ENCODE measurements around the gene DLG1. TPM values are rescaled to one million over a fixed set of nuclear protein-coding genes. Genes with fewer than 3 reads are reported as not detected.
"Not testable (repeated sequence)": the region's sequence is repeated elsewhere in the genome, so short reads cannot be mapped to it uniquely, and the experiment has no call there.

The DLG1 gene
- total RNA-seq, 2 donors from 2014 or later, result 129 to 145 TPM

GRCh38 chr3:197229178-197229577, 69.2 kb downstream of the DLG1 start:
- no peak for ATAC-seq
- intact Hi-C loops (cut with DNase I, micrococcal nuclease), result no loop called here
- no peak for DNase-seq

- intact Hi-C loops (cut with DNase I, micrococcal nuclease), result no loop called here
- ATAC-seq, result peak; percentile 42
- DNase-seq, result no peak
Measured at GRCh38 chr3:197227780-197228574, 70.4 kb downstream of the DLG1 start.

DNA sequence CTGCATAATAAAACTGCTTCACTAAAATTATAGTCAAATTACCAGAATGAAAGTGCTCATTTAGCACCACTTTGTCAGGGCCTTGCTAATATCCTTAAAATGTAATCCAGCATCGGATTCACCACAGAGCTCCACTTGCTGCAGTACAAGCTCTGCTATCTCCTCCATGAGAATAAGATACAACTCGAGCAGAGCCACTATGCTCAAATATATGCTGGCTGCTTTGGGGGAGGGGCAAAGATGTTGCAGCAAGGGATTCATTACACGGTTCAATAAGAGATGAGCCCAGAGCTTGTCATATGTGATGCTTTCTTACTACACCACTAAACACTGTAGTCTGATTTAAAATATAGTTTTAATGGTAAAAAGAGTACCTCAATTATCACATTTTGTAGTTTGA, 72.2 kb downstream of the DLG1 start:
- intact Hi-C loops (cut with DNase I, micrococcal nuclease), result no loop called here
- DNase-seq, result no peak
- ATAC-seq, result no peak

- no peak for ATAC-seq
- DNase-seq, result no peak
- intact Hi-C loops (cut with DNase I, micrococcal nuclease), result no loop called here
Measured at GRCh38 chr3:197225579-197225978, 72.8 kb downstream of the DLG1 start.

DNA sequence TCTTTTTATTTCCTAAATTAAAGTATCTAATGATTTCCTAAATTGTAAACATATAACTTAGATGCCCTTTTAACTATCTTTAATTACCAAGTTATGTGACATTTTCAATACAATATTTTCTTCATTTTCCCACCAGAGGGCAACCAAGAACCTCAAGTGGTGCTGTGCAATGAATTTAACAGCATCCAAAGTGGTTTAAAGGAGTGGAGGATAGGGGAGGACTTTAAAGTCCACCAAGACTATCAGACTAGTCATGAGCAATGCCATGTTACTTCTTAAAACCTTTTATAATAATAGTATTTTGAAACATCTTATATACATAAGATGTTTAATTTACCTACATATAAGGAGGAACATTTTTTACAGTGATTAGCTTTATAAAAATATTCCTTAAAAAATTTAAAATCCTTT, 74.4 kb downstream of the DLG1 start:
- intact Hi-C loops (cut with DNase I, micrococcal nuclease), result no loop called here
- peak; percentile 60 for ATAC-seq
- no peak for DNase-seq

DNA sequence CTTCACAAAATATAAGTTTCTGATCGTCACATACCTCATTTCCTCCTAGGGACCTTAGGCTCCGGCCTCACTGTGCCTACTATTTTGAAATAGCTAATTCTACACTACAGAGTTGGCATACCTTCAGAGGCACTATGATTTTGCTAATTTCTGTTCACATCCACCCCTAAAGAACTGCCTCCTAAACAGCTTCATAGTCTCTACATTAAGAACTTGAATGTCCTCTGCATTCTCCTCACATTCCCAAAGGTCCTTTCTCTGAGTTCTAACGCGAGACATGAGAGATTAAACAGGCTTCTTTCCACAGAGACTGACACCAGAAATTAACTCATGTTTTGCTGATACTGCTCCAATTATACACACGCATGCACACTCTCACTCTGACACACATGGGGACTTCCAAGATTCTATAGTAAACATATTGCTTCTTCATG, 75.5 kb downstream of the DLG1 start:
- ATAC-seq, result no peak
- no peak for DNase-seq
- intact Hi-C loops (cut with DNase I, micrococcal nuclease), result no loop called here

DNA sequence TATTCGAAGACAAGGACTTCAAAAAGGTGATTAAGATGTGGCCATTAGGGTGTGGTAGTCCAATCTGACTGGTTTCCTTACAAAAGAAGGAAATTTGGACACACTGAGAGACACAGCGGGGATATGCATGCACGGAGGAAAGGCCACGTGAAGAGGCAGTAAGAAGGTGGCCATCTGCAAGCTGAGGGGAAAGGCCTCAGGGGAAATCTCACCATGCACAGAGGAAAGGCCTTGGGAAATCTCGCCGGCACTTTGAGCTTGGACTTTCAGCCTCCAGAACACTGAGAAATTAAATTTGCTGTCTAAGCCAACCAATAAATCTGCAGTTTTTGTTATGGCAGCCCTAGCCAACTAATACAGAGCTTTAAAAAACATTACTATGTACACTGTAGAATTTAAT, 78.8 kb downstream of the DLG1 start:
- intact Hi-C loops (cut with DNase I, micrococcal nuclease), result no loop called here
- DNase-seq (no peak), ATAC-seq (no peak)

DNA sequence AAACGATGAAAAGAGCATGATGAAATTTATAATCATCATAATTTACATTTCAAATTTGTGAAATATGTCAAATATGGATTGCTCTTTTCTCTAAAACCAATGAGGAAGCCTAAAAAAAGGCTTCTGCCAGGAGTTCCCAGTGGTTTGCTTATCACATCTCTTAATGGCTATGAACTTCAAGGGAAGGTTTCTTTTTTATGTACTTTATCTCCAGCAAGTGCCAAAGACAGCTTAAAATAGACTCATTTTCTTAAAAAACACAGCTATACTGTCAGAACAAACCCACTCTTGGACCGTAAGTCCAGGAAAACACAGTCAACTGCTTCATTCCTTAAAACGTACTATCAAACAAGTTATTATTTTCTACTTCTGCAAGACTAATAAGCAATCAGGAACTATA, 80.2 kb downstream of the DLG1 start:
- no peak for DNase-seq
- intact Hi-C loops (cut with DNase I, micrococcal nuclease), result no loop called here
- no peak for ATAC-seq

DNA sequence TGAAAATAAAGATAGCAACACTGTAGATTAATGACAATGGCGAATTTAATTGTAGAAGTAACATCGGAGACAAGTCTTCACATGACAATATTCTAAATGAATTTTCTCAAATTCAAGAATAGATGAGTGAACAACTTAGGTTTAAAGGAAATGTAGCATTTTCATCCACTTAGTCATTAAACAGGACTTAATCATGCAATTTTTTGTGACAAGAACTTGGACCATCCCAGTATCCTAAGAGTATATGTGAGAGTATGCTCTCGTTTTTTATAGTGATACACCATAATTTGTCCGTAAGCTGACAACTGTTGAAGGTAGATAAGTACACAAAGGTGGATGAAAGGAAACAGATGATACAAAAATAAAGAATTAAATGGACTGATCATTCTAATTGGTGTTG, 81.5 kb downstream of the DLG1 start:
- intact Hi-C loops (cut with DNase I, micrococcal nuclease), result no loop called here

DNA sequence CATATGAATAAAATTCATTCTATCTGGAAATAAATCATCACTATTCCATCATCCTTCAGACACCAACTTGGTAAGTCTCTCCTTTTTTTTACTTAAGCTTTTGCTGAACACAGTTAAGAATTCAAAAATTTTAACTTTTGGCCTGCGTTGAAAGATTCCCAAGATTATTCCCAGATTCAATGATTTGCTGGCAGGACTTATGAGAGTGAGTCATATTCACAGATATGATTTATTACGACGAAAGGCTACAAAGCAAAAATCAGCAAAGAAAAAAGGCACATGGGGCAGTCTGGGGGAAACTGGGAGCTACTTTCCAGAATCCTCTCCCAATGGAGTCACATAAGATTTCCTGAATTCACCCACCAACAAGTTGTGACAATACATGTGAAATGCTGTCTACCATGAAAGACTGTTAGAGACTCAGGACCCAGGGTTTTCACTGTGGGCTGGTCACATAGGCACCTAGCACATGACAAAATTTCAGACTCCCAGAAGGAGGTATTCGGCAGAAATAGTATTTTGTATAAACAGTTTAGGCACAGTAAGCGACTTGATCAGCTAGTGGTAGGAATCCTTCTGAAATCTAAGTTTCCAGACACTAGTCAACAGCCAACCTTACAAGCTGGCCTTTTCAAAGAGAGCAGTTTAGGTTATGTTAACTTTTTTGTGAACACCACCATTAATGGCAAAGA, 82.1 kb downstream of the DLG1 start:
- ATAC-seq, result no peak
- intact Hi-C loops (cut with DNase I, micrococcal nuclease), result no loop called here
- no peak for DNase-seq

More for the DNA sequence above, 81.5 kb downstream of the DLG1 start:
- ATAC-seq (no peak), DNase-seq (no peak)

GRCh38 chr3:197212290-197212689, 86.1 kb downstream of the DLG1 start:
- intact Hi-C loops (cut with DNase I, micrococcal nuclease), result no loop called here
- ATAC-seq, result no peak
- no peak for DNase-seq

DNA sequence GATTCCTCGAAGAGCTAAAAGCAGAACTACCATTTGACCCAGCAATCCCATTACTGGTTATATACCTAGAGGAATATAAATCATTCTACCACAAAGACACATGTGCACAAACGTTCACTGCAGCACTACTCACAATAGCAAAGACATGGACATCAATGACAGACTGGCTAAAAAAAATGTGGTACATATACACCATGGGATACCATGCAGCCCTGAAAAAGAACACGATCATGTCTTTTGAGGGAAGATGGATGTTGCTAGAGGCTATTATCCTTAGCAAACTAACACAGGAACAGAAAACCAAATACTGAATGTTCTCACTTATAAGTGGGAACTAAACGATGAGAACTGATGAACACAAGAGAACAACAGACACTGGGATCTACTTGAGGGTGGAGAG, 86.7 kb downstream of the DLG1 start:
- ATAC-seq; intact Hi-C loops (cut with DNase I, micrococcal nuclease); DNase-seq: not testable (repeated sequence)

GRCh38 chr3:197209366-197210260, 88.8 kb downstream of the DLG1 start:
- no peak for DNase-seq
- ATAC-seq, result no peak
- intact Hi-C loops (cut with DNase I, micrococcal nuclease), result no loop called here

DNA sequence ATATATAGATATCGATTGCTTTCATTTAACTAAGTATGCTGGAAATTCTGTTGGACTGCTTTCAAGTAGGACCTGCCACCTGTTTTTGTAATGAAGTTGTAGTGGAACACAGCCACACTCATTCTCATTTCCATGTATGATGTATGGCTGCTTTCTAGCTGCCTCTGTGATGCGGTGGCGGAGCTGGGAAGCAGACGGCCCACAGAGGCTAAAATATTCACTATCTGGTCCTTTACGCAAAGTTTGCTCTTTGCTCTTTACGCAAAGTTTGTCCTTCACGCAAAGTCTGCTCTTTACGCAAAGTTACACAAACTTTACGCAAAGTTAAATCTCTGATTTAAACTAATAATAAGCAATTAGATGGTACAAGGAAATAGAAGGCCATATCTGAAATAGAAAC, 91.5 kb downstream of the DLG1 start:
- intact Hi-C loops (cut with DNase I, micrococcal nuclease), result no loop called here
- DNase-seq, result no peak
- ATAC-seq, result no peak

- intact Hi-C loops (cut with DNase I, micrococcal nuclease), result no loop called here
- ATAC-seq, result no peak
Measured at GRCh38 chr3:197205675-197206074, 92.7 kb downstream of the DLG1 start.

GRCh38 chr3:197205265-197205664, 93.1 kb downstream of the DLG1 start:
- ATAC-seq (no peak), DNase-seq (no peak)
- intact Hi-C loops (cut with DNase I, micrococcal nuclease), result no loop called here

More at GRCh38 chr3:197205675-197206074, 92.7 kb downstream of the DLG1 start:
- DNase-seq, result no peak

- ATAC-seq (no peak), DNase-seq (no peak)
- intact Hi-C loops (cut with DNase I, micrococcal nuclease), result no loop called here
Measured at GRCh38 chr3:197204736-197205135, 93.7 kb downstream of the DLG1 start.

- intact Hi-C loops (cut with DNase I, micrococcal nuclease), result no loop called here
- DNase-seq (no peak), ATAC-seq (peak; percentile 60)
Measured at GRCh38 chr3:197203714-197204146, 94.7 kb downstream of the DLG1 start.

DNA sequence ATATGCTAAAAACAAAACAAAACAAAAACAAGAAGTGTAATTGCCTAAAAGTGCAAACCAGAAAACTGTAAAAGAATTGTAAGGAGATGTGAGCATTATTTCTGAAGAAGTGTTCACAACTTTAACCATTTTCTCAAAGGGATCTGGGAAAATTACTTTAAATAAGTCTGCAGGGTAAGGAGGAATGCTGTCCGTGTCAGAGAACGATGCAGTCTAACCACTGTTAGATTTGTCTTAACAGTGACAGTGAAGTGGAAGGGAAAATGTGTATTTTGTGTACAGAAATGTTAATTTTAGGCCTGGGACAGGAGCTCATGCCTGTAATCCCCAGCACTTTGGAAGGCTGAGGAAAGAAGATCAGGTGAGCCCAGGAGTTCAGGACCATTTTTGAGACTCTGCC, 95.7 kb downstream of the DLG1 start:
- intact Hi-C loops (cut with DNase I, micrococcal nuclease), result no loop called here
- DNase-seq (no peak), ATAC-seq (no peak)
